OCI-LY7 (cell line): ENCODE data around the gene NKX1-1. TPM values are rescaled to one million over a fixed set of nuclear protein-coding genes. Genes with fewer than 3 reads are reported as not detected.

ENCODE experiments used
- BruUV-seq: library from RNA; stranded (reverse); fragments of 400-500 nt; replicated peaks from 2 replicates; lab custom pipeline; 2021; lab: Mats Ljungman, UMichigan
- CTCF ChIA-PET: fragments of 300-600 bp; sonication (Branson Sonifier 250); formaldehyde crosslinking; loops from one replicate; lab custom pipeline; 2022; ENCODE audit warnings: antibody characterized with exemption; ENCODE audit not compliant: unreplicated experiment; lab: Charles Lee
- POLR2A ChIA-PET: fragments of 300-600 bp; sonication (Branson Sonifier 250); formaldehyde crosslinking; loops from one replicate; lab custom pipeline; 2022; ENCODE audit warnings: antibody characterized with exemption; lab: Charles Lee
- DNase-seq: peaks from one replicate; pipeline ENCODE4 v3.0.0-alpha.2; 2015; ENCODE audit warnings: low spot score
- H2AFZ ChIP-seq: fragments of 200-600 bp; sonication (generic), shearing (Covaris generic); 2 replicates; pipeline ENCODE4 v1.6.1; 2014; ENCODE audit warnings: mild to moderate bottlenecking, antibody characterized with exemption, low read length, moderate library complexity
- H3K27ac ChIP-seq: fragments of 200-600 bp; sonication (generic); 2 replicates; pipeline ENCODE4 v1.5.1; 2014; ENCODE audit warnings: mixed run types, low read depth, mild to moderate bottlenecking, moderate library complexity, low read length, inconsistent platforms; ENCODE audit not compliant: poor library complexity, severe bottlenecking
- H3K36me3 ChIP-seq: fragments of 200-600 bp; sonication (generic); 2 replicates; pipeline ENCODE4 v1.6.1; 2014; ENCODE audit warnings: mild to moderate bottlenecking, antibody characterized with exemption, low read length, moderate library complexity, mixed read lengths; ENCODE audit not compliant: insufficient read depth
- H3K4me1 ChIP-seq: fragments of 200-600 bp; sonication (generic); 2 replicates; pipeline ENCODE4 v1.5.1; 2014; ENCODE audit warnings: mild to moderate bottlenecking, low read length; ENCODE audit not compliant: insufficient read depth, poor library complexity, severe bottlenecking
- H3K4me2 ChIP-seq: fragments of 200-600 bp; sonication (generic); 2 replicates; pipeline ENCODE4 v1.6.1; 2014; ENCODE audit warnings: mild to moderate bottlenecking, low read length
- H3K4me3 ChIP-seq: fragments of 200-600 bp; sonication (generic); 2 replicates; pipeline ENCODE4 v1.5.1; 2014; ENCODE audit warnings: mild to moderate bottlenecking, low read depth, low read length; ENCODE audit not compliant: poor library complexity, severe bottlenecking
- H3K79me2 ChIP-seq: fragments of 200-600 bp; sonication (generic); 2 replicates; pipeline ENCODE4 v1.6.1; 2016; ENCODE audit warnings: low read depth, mild to moderate bottlenecking, low read length, moderate library complexity, mixed read lengths; ENCODE audit not compliant: insufficient read depth
- H3K9me2 ChIP-seq: fragments of 200-600 bp; sonication (generic); 2 replicates; pipeline ENCODE4 v1.6.1; 2016; ENCODE audit warnings: mild to moderate bottlenecking, low read length, mixed read lengths; ENCODE audit not compliant: insufficient read depth
- H3K9me3 ChIP-seq: fragments of 200-600 bp; sonication (generic); 2 replicates; pipeline ENCODE4 v1.6.1; 2014; ENCODE audit warnings: mild to moderate bottlenecking, mixed run types, low read length, mixed read lengths
- H4K20me1 ChIP-seq: fragments of 200-600 bp; sonication (generic); 2 replicates; pipeline ENCODE4 v1.6.1; 2014; ENCODE audit warnings: mild to moderate bottlenecking, antibody characterized with exemption, low read length, moderate library complexity, mixed read lengths; ENCODE audit not compliant: insufficient read depth
- CTCF ChIP-seq: fragments of 200-600 bp; sonication (generic); conservative IDR thresholded peaks from 2 replicates; pipeline ENCODE4 v1.5.1; 2014; ENCODE audit warnings: mild to moderate bottlenecking, antibody characterized with exemption, low read length, moderate library complexity, mixed read lengths
- EZH2phosphoT487 ChIP-seq: fragments of 200-600 bp; sonication (generic); IDR thresholded peaks from 2 replicates; pipeline ENCODE4 v1.6.1; 2018; ENCODE audit warnings: low read depth, borderline replicate concordance, mild to moderate bottlenecking, mixed run types, antibody characterized with exemption, low read length, moderate library complexity, mixed read lengths
- intact Hi-C: fragments of 100-400 bp; cut with micrococcal nuclease; formaldehyde crosslinking; loops from one replicate; pipeline ENCODE4 v1.10.0; 2022; ENCODE audit not compliant: unreplicated experiment
- total RNA-seq, 2 experiments: library from RNA; depleted of rRNA in 1 of 2; stranded (reverse); fragments of >200 nt in 1 of 2; shearing (Covaris generic) in 1 of 2; gene quantifications; 2 replicates each; pipeline ENCODE4 v1.2.3, GENCODE V29; 2014 to 2022

The NKX1-1 gene
- total RNA-seq, 2 experiments from 2014 or later, result not detected

GRCh38 chr4:1380368-1381151 lies 25.7 kb downstream of the NKX1-1 start:
- no peak for DNase-seq
- Histone ChIP-seq H3K4me2 (no peak overlapping the region), H3K4me3 (no peak overlapping the region), H3K27ac (no peak overlapping the region), H4K20me1 (no peaks in the 10 kb centered on the region), H3K36me3 (no peaks in the 10 kb centered on the region), H3K79me2 (no peaks in the 10 kb centered on the region), H3K4me1 (no peaks in the 10 kb centered on the region), H2AFZ (no peak overlapping the region), H3K9me3 (no peaks in the 10 kb centered on the region), H3K9me2 (no peaks in the 10 kb centered on the region)
- POLR2A ChIA-PET, result no interaction called here
- no TSS peak for BruUV-seq
- intact Hi-C loops, result no loop called here
- CTCF ChIA-PET, result no interaction called here
- TF ChIP-seq EZH2phosphoT487, result no peak
- TF ChIP-seq CTCF, result no peak

GRCh38 chr4:1379801-1380331 lies 26.4 kb downstream of the NKX1-1 start:
- Histone ChIP-seq H3K4me3 (no peak overlapping the region), H3K27ac (no peak overlapping the region), H3K79me2 (no peaks in the 10 kb centered on the region), H3K4me2 (no peak overlapping the region), H3K9me3 (no peaks in the 10 kb centered on the region), H3K36me3 (no peaks in the 10 kb centered on the region), H2AFZ (no peak overlapping the region), H4K20me1 (no peaks in the 10 kb centered on the region), H3K9me2 (no peaks in the 10 kb centered on the region), H3K4me1 (no peaks in the 10 kb centered on the region)
- intact Hi-C loops, result no loop called here
- ChIA-PET CTCF (no interaction called here), POLR2A (no interaction called here)
- no TSS peak for BruUV-seq
- TF ChIP-seq EZH2phosphoT487 (no peak), CTCF (no peak)
- DNase-seq, result no peak

- Histone ChIP-seq H3K9me3 (no peaks in the 10 kb centered on the region), H3K4me1 (no peaks in the 10 kb centered on the region), H4K20me1 (no peaks in the 10 kb centered on the region), H3K79me2 (no peaks in the 10 kb centered on the region), H2AFZ (no peak overlapping the region), H3K36me3 (no peaks in the 10 kb centered on the region), H3K27ac (no peak overlapping the region), H3K9me2 (no peaks in the 10 kb centered on the region), H3K4me3 (no peak overlapping the region), H3K4me2 (no peak overlapping the region)
- no TSS peak for BruUV-seq
- intact Hi-C loops, result no loop called here
- no peak for DNase-seq
- TF ChIP-seq CTCF (no peak), EZH2phosphoT487 (no peak)
- ChIA-PET POLR2A (no interaction called here), CTCF (no interaction called here)
Observed at GRCh38 chr4:1379351-1379781, 26.9 kb downstream of the NKX1-1 start.
